LHCN-M2 (cell line): ENCODE measurements around the gene KRTAP11-1. TPM values are rescaled to one million over a fixed set of nuclear protein-coding genes. Genes with fewer than 3 reads are reported as not detected.

ENCODE experiments used
- DNase-seq: peaks from one replicate; pipeline ENCODE4 v3.0.0-alpha.2; 2012; ENCODE audit warnings: low read depth
- polyA plus RNA-seq: library from polyadenylated mRNA; unstranded; fragments of >200 nt; gene quantifications from one replicate; pipeline ENCODE4 v1.2.1, GENCODE V29; 2012; ENCODE audit warnings: missing spikeins
- total RNA-seq: library from RNA; depleted of rRNA; stranded (reverse); fragments of >200 nt; gene quantifications from 2 replicates; pipeline ENCODE4 v1.2.3, GENCODE V29; 2014; rRNA removed

The KRTAP11-1 gene, protein sequence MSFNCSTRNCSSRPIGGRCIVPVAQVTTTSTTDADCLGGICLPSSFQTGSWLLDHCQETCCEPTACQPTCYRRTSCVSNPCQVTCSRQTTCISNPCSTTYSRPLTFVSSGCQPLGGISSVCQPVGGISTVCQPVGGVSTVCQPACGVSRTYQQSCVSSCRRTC
- total RNA-seq: not detected in 2 replicates
- not detected for polyA plus RNA-seq

DNA sequence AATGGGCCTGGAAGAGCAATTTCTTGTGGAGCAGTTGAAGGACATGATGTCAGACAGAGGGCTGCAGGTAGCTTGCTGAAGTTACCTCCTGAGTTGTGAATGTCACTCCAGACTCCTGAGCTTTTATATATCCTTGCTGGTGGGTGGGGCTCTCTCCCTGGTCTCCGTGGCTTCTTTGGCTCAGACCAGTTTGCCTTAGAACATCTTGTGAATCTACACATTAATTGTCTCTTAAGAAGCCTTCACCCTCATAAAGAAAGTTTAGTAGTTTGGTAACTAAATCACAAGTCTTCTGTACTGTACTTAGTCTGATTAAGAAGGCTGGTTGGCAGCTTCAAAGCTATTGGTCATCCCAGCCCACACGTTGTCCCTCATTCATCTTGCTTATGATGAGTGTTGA is at the start of gene KRTAP11-1:
TSS of gene KRTAP11-1 (minus strand) at position 101 of the 400 bp plus-strand sequence. CDS start at position 45, 56 bp downstream.
- no peak for DNase-seq

DNA sequence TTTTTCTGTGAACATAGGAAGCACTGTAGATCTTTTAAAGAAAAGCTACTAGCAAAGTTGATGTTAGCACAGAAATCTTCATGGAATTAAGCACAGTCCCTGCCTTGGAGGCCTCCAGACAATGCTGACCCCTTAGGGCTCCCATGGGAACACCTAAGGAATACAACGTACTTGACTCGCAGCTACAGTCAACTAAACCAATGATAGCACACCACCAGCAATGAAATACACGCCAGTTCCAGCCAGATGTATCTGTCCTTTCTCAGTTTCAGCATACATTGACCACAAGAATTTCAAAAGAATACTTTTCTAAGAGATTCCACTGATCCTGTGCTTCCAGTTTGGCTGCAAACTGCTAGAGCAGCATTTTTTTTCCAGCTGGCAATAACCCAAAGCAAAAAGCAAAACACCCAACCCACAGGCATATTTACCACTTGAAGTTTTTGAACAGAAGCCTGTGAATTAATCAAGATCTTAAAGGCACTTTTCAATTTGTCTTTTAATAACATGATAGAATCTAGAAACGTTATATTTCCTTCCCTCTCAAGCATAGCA is 42.8 kb upstream of the KRTAP11-1 start:
- no peak for DNase-seq

DNA sequence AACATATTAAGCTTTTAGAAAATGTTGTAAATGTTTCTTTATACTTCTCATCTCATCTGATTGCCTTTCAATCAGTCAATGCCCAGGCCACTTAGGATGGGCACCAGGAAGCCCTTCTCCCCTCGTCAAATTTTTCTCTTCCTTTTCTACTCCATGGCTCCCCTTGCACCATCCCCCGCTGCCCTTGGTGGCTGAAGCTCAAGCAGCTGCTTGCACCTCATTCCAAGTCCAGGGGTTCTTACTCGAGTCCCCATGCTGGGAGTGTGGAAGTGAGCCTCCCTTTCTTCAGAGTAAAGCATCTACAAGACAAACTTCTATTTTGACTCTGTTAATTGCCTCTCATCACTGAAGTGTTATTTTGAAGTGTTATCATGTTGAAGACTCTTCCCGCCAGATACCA is 39.7 kb upstream of the KRTAP11-1 start:
- DNase-seq: no peak

DNA sequence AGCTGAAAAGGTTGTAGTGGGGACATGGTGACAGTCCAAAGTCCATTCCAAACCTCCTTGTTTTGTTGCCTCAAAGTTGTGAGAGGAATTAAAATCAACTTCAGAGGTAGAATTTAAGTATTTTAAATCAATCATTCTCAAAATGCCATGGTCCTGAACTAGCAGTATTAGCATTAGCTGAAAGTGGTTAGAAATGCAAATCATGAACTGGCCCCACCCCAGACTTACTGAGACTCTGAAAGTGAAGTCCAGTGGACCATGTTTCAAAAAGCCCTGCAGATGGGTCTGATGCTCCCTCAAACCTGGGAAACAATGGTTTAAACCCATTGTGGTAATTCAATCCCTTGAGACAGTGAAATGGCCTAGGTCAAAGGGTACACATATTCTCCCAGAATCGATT is 36.2 kb upstream of the KRTAP11-1 start:
- no peak for DNase-seq

DNA sequence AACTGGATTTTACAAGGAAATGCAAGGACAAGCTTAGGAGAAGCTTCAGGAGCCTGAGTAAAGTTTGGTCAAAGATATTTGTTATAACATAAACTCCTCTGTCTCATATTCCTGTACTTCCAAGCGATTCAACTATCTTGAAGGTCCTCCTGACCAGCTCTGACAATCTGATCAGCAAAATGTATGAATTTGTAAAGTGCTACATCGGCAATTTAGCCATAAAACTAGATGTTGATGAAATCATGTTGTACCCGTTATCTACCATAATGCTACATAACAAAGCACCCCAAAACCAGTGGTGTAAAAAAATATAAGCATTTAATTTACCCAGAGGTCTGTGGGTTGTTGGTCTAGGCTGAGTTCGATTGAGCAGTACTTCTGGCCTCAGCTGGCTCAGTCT is 19.5 kb upstream of the KRTAP11-1 start:
- DNase-seq: no peak

DNA sequence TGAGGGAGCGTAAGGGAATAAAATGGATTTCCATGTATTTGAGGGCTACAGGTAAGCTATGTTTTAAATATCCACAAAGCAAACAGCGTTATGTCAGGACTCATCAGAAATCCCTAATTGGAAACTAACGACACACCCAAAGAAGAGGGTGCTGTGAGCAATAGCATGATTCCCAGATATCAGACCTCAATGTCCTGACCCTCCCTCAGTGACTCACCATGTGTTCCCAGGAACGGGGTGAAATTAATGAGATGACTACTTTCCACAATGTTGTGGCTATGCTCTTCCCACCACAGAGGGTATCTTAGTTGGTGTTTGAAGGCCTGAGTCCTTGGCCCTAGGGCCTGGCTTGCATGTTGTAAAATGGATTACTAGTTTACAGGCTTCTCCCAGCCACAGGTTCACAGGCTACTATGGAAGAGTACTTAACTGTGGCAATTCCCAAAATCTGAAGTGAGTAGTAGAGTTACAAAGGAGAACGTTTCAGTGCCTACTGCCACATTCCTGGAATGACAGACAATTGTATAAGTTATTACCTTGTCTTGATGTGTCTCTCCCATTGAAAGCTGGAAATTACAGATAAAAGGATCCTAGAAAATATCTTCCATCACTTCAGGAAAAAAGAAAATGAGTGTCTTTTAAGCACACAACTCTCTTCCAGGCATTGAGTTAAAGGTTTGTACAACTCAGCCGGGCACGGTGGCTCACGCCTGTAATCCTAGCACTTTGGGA is 1.7 kb upstream of the KRTAP11-1 start:
- no peak for DNase-seq

DNA sequence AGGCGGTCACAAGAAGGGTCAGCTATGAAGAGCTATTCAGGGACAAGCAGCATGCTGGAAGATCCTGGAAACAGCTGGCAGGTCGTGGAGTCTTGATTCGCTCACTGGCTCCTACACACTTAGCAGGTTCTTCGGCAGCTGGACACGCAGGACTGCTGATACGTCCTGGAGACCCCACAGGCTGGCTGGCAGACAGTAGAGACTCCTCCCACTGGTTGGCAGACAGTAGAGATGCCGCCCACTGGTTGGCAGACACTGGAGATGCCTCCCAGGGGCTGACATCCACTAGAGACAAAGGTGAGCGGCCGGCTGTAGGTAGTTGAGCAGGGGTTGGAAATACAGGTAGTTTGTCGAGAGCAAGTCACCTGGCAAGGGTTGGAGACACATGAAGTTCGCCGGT is 466 bp downstream of the KRTAP11-1 start:
- DNase-seq: no peak

DNA sequence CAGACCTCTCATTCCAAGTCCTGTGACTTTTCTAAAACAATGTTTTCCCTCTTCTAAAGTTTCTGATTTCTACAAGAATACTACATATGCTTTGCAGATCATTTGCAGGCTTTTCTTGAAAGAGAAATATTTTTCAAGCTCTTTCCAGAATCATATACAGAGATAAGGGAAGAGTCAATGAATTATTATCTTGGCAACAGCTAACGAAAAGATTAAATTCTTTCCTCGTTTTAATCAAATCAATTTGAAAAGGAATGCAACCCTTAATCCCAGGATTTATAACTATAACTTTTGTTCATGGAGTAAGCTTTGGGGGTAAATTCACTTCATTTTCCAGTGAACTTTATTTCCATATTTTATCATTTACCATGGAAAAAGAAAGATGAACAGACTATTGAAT is 6.9 kb downstream of the KRTAP11-1 start:
- no peak for DNase-seq

DNA sequence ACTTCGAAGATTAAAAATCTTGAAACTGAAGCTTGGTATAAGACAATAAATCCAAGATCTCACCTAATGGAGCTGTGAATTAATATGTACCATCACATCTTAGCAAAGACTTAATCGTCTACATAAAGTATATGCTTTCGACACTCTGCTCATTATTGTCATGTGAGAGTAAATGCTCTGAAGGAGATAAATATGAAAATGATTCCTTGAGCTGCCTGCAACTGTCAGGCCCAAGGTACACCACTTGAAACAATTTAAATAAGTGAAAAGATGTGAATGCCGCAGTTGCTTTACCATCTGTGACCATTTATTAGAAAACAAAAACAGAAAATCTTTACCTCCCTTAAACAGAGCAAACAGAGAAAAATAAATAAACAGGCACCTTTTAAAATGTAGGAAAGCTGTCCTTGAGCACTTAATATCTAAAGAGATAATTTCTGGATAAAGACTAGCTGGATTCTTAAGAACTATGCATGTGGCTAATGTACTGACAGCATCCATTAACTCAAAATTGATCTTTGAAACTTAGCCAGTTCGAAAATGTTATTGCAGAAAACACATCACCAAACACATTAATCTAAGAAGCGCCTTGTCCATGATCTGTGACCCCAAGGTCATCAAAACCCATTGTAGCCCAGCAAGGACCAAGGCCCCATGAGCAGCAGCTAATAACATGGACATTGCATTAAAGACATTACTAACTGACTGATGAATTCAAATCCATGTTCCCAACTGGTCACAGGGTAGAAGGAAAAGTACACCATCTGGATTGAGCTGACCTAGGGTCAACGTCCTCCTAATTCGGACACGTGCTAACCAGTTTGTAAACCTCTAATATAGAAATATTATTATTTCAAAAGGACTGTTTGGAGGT is 33.5 kb downstream of the KRTAP11-1 start:
- no peak for DNase-seq

DNA sequence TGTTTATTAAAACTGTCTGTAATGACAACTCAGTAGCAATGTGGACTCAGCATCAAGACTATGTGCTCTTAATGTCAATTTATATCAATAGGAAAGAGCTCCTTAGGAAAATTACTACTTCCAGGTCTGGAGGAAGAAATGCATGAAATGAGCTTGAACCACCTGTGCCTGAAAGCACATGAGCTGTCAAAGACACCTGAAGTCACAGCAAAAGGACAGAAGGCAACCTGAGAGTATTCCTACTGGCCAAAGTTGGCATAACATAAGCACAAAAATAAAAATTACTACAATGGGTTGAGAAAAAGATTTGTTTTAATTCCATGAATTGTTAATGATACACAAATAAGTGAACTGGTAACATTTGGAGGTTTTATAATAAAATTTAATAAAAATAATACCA is 38.4 kb downstream of the KRTAP11-1 start:
- DNase-seq: no peak

DNA sequence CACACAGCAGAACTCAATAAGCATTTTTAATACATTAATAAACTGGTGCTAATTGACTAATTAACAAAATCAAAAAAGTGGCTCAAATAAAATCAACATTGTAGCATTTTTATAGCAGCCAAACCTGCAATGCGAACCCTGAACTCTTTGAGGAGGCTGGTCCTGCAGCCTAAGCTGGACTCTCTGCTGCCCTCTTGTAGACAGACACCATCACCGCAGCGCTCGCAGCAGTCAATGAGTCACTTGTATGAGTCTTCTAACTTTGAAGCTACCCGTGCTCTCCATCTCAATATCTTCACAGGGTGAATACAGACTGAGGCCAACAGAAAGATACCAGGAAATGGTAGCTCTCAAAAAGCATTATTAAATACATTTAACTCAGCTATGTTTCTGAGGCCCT is 42.1 kb downstream of the KRTAP11-1 start:
- no peak for DNase-seq

DNA sequence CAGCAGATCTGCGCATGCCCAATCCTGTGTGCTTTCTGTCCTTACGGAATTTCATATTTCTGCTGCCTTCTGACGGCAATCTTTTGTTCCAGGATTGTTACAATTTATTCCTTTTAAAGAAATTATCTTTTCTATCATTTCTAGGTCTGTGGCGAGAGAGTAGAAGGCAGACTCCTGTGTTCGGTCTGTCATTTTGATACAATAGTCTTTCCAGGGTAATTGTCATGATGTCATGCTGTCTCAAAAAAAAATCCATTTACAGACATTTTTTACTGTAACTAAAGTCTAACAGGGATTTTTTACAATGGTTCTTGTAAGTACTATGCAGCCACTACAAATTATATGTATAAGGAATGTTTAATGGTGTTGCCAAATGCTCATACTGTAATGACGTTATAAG is 42.8 kb downstream of the KRTAP11-1 start:
- DNase-seq: no peak

DNA sequence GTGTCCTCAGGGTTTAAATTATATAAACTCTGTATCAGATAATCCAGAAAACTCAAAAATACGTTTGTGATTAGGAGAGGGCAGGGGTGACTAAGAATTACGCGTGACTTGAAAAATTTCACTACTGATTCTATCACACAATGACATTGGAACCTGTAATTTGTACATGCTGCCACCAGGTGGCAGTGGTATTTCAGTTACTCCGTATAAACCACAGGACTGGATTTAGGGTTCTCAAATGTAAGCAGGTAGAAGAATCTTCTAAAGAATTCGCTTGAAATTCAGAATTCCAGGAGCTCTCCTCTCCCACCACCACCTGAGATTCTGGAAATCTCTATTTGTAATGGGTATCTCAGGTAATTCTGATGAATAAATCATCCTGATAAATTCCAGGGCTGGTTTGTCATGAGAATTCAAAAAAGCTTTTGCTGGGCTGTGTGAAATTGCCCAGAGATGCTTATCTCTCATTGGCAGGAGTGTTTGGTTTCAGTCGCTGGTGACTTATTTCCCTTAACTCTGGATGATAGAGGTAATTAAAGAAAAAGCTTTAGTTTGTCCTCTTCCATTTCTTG is 50.1 kb downstream of the KRTAP11-1 start:
- DNase-seq: peak; percentile 5

Other genes with a start within 250 kb of the KRTAP11-1 start
- not detected in 2 replicates for gene KRTAP20-2, start 246.4 kb downstream of the KRTAP11-1 start, total RNA-seq
- gene KRTAP20-3, start 238.7 kb downstream of the KRTAP11-1 start, total RNA-seq: not detected in 2 replicates
- gene KRTAP21-3, start 162.8 kb downstream of the KRTAP11-1 start, total RNA-seq: not detected in 2 replicates
- not detected in 2 replicates for gene KRTAP21-2, start 134.3 kb downstream of the KRTAP11-1 start, total RNA-seq
- not detected in 2 replicates for gene KRTAP21-1, start 126.2 kb downstream of the KRTAP11-1 start, total RNA-seq
- gene KRTAP8-1, start 68.3 kb downstream of the KRTAP11-1 start, total RNA-seq: not detected in 2 replicates
- gene KRTAP7-1, start 51.8 kb downstream of the KRTAP11-1 start, total RNA-seq: not detected in 2 replicates
- gene KRTAP19-8, start 156.9 kb upstream of the KRTAP11-1 start, total RNA-seq: not detected in 2 replicates